Measurements from ENCODE around the gene MRPL19.

DNA sequence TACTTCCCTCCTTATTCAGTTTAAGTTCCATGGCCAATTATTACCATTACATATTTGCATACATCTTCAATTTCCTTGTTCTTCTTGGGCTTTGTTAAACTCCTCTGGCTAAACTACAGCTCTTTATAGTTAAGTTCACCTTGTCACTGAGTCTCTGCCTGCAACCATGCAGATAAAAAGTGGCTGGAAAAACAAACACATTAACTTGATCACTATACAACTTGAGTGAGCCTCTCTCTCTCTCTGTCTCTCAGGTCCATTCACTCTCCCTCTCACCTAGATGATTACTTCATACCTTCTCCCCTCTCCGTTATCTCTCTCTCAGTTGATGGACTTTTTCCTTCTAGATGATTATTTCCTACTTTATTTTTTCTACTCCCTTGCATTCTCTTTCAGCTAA is 33.8 kb downstream of the MRPL19 start:
- no peak for TF ChIP-seq POLR2A (IDR thresholded peaks at IDR 0.05)
- TF ChIP-seq, protein P1, sequence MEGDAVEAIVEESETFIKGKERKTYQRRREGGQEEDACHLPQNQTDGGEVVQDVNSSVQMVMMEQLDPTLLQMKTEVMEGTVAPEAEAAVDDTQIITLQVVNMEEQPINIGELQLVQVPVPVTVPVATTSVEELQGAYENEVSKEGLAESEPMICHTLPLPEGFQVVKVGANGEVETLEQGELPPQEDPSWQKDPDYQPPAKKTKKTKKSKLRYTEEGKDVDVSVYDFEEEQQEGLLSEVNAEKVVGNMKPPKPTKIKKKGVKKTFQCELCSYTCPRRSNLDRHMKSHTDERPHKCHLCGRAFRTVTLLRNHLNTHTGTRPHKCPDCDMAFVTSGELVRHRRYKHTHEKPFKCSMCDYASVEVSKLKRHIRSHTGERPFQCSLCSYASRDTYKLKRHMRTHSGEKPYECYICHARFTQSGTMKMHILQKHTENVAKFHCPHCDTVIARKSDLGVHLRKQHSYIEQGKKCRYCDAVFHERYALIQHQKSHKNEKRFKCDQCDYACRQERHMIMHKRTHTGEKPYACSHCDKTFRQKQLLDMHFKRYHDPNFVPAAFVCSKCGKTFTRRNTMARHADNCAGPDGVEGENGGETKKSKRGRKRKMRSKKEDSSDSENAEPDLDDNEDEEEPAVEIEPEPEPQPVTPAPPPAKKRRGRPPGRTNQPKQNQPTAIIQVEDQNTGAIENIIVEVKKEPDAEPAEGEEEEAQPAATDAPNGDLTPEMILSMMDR (IDR thresholded peaks at IDR 0.05): no peak

Measured in ovary (tissue), 3 donors.